Measurements from ENCODE around the gene SSX2IP. TPM values are rescaled to one million over a fixed set of nuclear protein-coding genes. Genes with fewer than 3 reads are reported as not detected.

Gene SSX2IP
- total and polyA plus RNA-seq, 9 of the 15 experiments (the other 6 are each of a cell fraction or from before 2014, with no cell fraction given) = 20.6 to 96.7 (median 61.7) TPM

GRCh38 chr1:84613026-84613425 lies 77.2 kb downstream of the SSX2IP start:
- TF ChIP-seq NEUROD1 (IDR thresholded peaks at IDR 0.05; ENCODE audit: borderline replicate concordance, low read depth, low read length, partially characterized antibody) (no peak), MTA1 (IDR thresholded peaks at IDR 0.05; ENCODE audit: borderline replicate concordance) (no peak), PRPF4 (IDR thresholded peaks at IDR 0.05; ENCODE audit: insufficient read depth, low read depth, low read length, poor library complexity, severe bottlenecking) (no peak)
- TF ChIP-seq, protein P1, sequence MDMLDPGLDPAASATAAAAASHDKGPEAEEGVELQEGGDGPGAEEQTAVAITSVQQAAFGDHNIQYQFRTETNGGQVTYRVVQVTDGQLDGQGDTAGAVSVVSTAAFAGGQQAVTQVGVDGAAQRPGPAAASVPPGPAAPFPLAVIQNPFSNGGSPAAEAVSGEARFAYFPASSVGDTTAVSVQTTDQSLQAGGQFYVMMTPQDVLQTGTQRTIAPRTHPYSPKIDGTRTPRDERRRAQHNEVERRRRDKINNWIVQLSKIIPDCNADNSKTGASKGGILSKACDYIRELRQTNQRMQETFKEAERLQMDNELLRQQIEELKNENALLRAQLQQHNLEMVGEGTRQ (CRISPR knock-in tag; IDR thresholded peaks at IDR 0.05) = no peak
- POLR2A ChIA-PET = no interaction called here
- H3K9me1 ChIP-seq (ENCODE audit: control insufficient read depth, insufficient read depth, low read length) = no peaks in the 10 kb centered on the region

GRCh38 chr1:84611796-84612195 lies 78.5 kb downstream of the SSX2IP start:
- POLR2A ChIA-PET = no interaction called here
- in situ Hi-C loops (cut with MboI) = loop anchor here (10.0 to 25.0 kb wide), 2 partner anchors 317 to 699 kb away; no protein-coding TSS in a partner anchor
- 7% methylated on average over 3 of the region's 3 CpGs for WGBS (ENCODE audit: insufficient coverage, low coverage, missing lambda C conversion rate)

More at GRCh38 chr1:84613026-84613425, 77.2 kb downstream of the SSX2IP start:
- Histone ChIP-seq H3K79me2 (ENCODE audit: control insufficient read depth, insufficient read depth, low read length) (no peaks in the 10 kb centered on the region), H2AFZ (ENCODE audit: low read depth, low read length) (no peak overlapping the region), H3K4me1 (replicated peaks in 1 of 2; ENCODE audit: control insufficient read depth in 2 of 2, insufficient read depth in 2 of 2, low read length in 2 of 2) (no peaks in the 10 kb centered on the region), H3K27ac (ENCODE audit: extremely low read depth, low read depth, low read length) (no peak overlapping the region), H3K9ac (ENCODE audit: insufficient read depth in 1 of 2, low read depth in 2 of 2, low read length in 2 of 2) (no peak overlapping the region), H3K4me2 (ENCODE audit: insufficient read depth, low read length) (no peak overlapping the region), H3K36me3 (ENCODE audit: control insufficient read depth, insufficient read depth, low read length) (no peaks in the 10 kb centered on the region), H3K9me3 (replicated peaks; ENCODE audit: control insufficient read depth, insufficient read depth, low read depth, low read length) (peaks cover 20% of the 10 kb centered on the region), H3K27me3 (ENCODE audit: control insufficient read depth in 2 of 2, insufficient read depth in 2 of 2, low read length in 2 of 2) (no peaks in the 10 kb centered on the region), H4K20me1 (replicated peaks; ENCODE audit: control insufficient read depth, insufficient read depth, low read length) (no peaks in the 10 kb centered on the region), H3K4me3 (no peak overlapping the region)
- no TSS peak for BruUV-seq (replicated peaks)
- ATAC-seq = no peak
- CTCF ChIA-PET (ENCODE audit: low intra/inter-chr PET ratio) = no interaction called here
- WGBS (ENCODE audit: insufficient coverage, low coverage, missing lambda C conversion rate) = 9% methylated on average over 2 of the region's 2 CpGs
- in situ Hi-C loops (cut with MboI) (loop anchor here (10.0 to 25.0 kb wide), 2 partner anchors 318 to 701 kb away; no protein-coding TSS in a partner anchor), intact Hi-C loops (cut with micrococcal nuclease) (no loop called here)
- DNase-seq (ENCODE audit: extremely low read depth in 1 of 4, low spot score in 3 of 4) = no peak
- FAIRE-seq = no peak

More at GRCh38 chr1:84611796-84612195, 78.5 kb downstream of the SSX2IP start:
- H3K4me2 ChIP-seq (ENCODE audit: insufficient read depth, low read length) = no peak overlapping the region
- TF ChIP-seq SIRT6 (IDR thresholded peaks at IDR 0.05; ENCODE audit: low read depth, low read length) = no peak
- TF ChIP-seq NBN (IDR thresholded peaks at IDR 0.05; ENCODE audit: low read depth) = no peak
- TF ChIP-seq ZNF395 (CRISPR knock-in tag; IDR thresholded peaks at IDR 0.05) = no peak
- H2AFZ ChIP-seq (ENCODE audit: low read depth, low read length) = no peak overlapping the region
- intact Hi-C loops (cut with micrococcal nuclease) = no loop called here
- H3K4me1 ChIP-seq (replicated peaks in 1 of 2; ENCODE audit: control insufficient read depth in 2 of 2, insufficient read depth in 2 of 2, low read length in 2 of 2) = no peaks in the 10 kb centered on the region
- H3K4me3 ChIP-seq = no peak overlapping the region
- no peaks in the 10 kb centered on the region for H3K79me2 ChIP-seq (ENCODE audit: control insufficient read depth, insufficient read depth, low read length)
- no peak for ATAC-seq
- no peaks in the 10 kb centered on the region for H3K36me3 ChIP-seq (ENCODE audit: control insufficient read depth, insufficient read depth, low read length)
- no peaks in the 10 kb centered on the region for H3K27me3 ChIP-seq (ENCODE audit: control insufficient read depth in 2 of 2, insufficient read depth in 2 of 2, low read length in 2 of 2)
- H3K9ac ChIP-seq (ENCODE audit: insufficient read depth in 1 of 2, low read depth in 2 of 2, low read length in 2 of 2) = no peak overlapping the region
- peaks cover 20% of the 10 kb centered on the region for H3K9me3 ChIP-seq (replicated peaks; ENCODE audit: control insufficient read depth, insufficient read depth, low read depth, low read length)
- FAIRE-seq = no peak
- no TSS peak for BruUV-seq (replicated peaks)
- no peaks in the 10 kb centered on the region for H4K20me1 ChIP-seq (replicated peaks; ENCODE audit: control insufficient read depth, insufficient read depth, low read length)
- H3K27ac ChIP-seq (ENCODE audit: extremely low read depth, low read depth, low read length) = no peak overlapping the region
- H3K9me1 ChIP-seq (ENCODE audit: control insufficient read depth, insufficient read depth, low read length) = no peaks in the 10 kb centered on the region
- CTCF ChIA-PET (ENCODE audit: low intra/inter-chr PET ratio) = interaction anchor here (0.7 kb wide), 1 partner anchor 154 kb away, joined by 3 read pairs; no protein-coding TSS in a partner anchor
- no peak for DNase-seq (ENCODE audit: extremely low read depth in 1 of 4, low spot score in 3 of 4)

Measured in K562 (cell line).